ENCODE measurements around the gene AGL.

GRCh38 chr1:99867682-99868081, 17.5 kb downstream of the AGL start:
- TF ChIP-seq, protein P1, sequence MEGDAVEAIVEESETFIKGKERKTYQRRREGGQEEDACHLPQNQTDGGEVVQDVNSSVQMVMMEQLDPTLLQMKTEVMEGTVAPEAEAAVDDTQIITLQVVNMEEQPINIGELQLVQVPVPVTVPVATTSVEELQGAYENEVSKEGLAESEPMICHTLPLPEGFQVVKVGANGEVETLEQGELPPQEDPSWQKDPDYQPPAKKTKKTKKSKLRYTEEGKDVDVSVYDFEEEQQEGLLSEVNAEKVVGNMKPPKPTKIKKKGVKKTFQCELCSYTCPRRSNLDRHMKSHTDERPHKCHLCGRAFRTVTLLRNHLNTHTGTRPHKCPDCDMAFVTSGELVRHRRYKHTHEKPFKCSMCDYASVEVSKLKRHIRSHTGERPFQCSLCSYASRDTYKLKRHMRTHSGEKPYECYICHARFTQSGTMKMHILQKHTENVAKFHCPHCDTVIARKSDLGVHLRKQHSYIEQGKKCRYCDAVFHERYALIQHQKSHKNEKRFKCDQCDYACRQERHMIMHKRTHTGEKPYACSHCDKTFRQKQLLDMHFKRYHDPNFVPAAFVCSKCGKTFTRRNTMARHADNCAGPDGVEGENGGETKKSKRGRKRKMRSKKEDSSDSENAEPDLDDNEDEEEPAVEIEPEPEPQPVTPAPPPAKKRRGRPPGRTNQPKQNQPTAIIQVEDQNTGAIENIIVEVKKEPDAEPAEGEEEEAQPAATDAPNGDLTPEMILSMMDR (IDR thresholded peaks at IDR 0.05), result no peak
- TF ChIP-seq EZH2 (IDR thresholded peaks at IDR 0.05) (no peak), EZH2phosphoT487 (IDR thresholded peaks at IDR 0.05) (no peak)

All from neural progenitor cell (in vitro differentiated cells).